ENCODE results near the gene PRR9.

GRCh38 chr1:153250166-153250565 is 32.8 kb downstream of the PRR9 start:
- TF ChIP-seq POLR2A (IDR thresholded peaks at IDR 0.05; ENCODE audit: low read length): no peak
- TF ChIP-seq GATA1 (IDR thresholded peaks at IDR 0.05; ENCODE audit: low read depth, low read length): no peak

Measured in erythroblast (primary cell).